Stimulated activated CD4-positive, alpha-beta T cell treated with anti-CD3 and anti-CD28 coated beads, TNF-alpha, amount 100 ng/mL, for 24 hours (primary cell): Measurements from ENCODE around the gene PRKAG2.

Source experiments
- DNase-seq, 3 experiments: peaks; one replicate each; pipeline ENCODE4 v3.0.0-alpha.2; 2020; ENCODE audit warnings: low read depth in 3 of 3

Gene PRKAG2

GRCh38 chr7:151769188-151769821, 107.6 kb downstream of the PRKAG2 start:
- DNase-seq, result no peak

- DNase-seq, result no peak
Measured at GRCh38 chr7:151768805-151769187, 108.1 kb downstream of the PRKAG2 start.

GRCh38 chr7:151767557-151767956, 109.4 kb downstream of the PRKAG2 start:
- DNase-seq, result no peak

- DNase-seq, result no peak
Measured at GRCh38 chr7:151764056-151764920, 112.6 kb downstream of the PRKAG2 start.

- no peak for DNase-seq
Measured at GRCh38 chr7:151763420-151763984, 113.4 kb downstream of the PRKAG2 start.

- no peak for DNase-seq
Measured at GRCh38 chr7:151762583-151763245, 114.2 kb downstream of the PRKAG2 start.

GRCh38 chr7:151761957-151762356, 115.0 kb downstream of the PRKAG2 start:
- no peak for DNase-seq

GRCh38 chr7:151761231-151761630, 115.7 kb downstream of the PRKAG2 start:
- DNase-seq, result no peak

GRCh38 chr7:151759591-151760042, 117.3 kb downstream of the PRKAG2 start:
- peak; percentile 38 to 46 (median 42) for DNase-seq

- DNase-seq, result no peak
Measured at GRCh38 chr7:151758622-151759540, 118.0 kb downstream of the PRKAG2 start.

GRCh38 chr7:151757274-151757673, 119.6 kb downstream of the PRKAG2 start:
- no peak for DNase-seq

GRCh38 chr7:151756866-151757265, 120.0 kb downstream of the PRKAG2 start:
- DNase-seq, result no peak

GRCh38 chr7:151756076-151756731, 120.7 kb downstream of the PRKAG2 start:
- DNase-seq, result peak; percentile 34 to 55 (median 42)

- DNase-seq, result no peak
Measured at GRCh38 chr7:151755131-151755801, 121.6 kb downstream of the PRKAG2 start.

- no peak for DNase-seq
Measured at GRCh38 chr7:151754688-151755130, 122.2 kb downstream of the PRKAG2 start.

- no peak for DNase-seq
Measured at GRCh38 chr7:151754142-151754590, 122.7 kb downstream of the PRKAG2 start.

- no peak for DNase-seq
Measured at GRCh38 chr7:151752816-151753595, 123.9 kb downstream of the PRKAG2 start.

GRCh38 chr7:151752037-151752436, 124.9 kb downstream of the PRKAG2 start:
- no peak for DNase-seq

- DNase-seq, result no peak
Measured at GRCh38 chr7:151748733-151749132, 128.2 kb downstream of the PRKAG2 start.
